Measurements from ENCODE around the gene TENM4. TPM values are rescaled to one million over a fixed set of nuclear protein-coding genes. Genes with fewer than 3 reads are reported as not detected.

Gene TENM4
- total and polyA plus RNA-seq, 2 of the 8 experiments (the other 6 are each of a cell fraction or from before 2014, with no cell fraction given): 3.5 to 7.2 TPM

GRCh38 chr11:79102840-79103239 is 338.0 kb downstream of the TENM4 start:
- H3K4ac ChIP-seq (replicated peaks; ENCODE audit: insufficient read length, low read depth, low read length): no peak overlapping the region
- no peak overlapping the region for H4K91ac ChIP-seq (replicated peaks; ENCODE audit: insufficient read length, low read length)
- H2BK12ac ChIP-seq (ENCODE audit: low read depth, low read length): no peak overlapping the region
- ChIA-PET POLR2A (ENCODE audit: partially characterized antibody) (no interaction called here), CTCF (ENCODE audit: partially characterized antibody) (interaction anchor here (4.8 to 6.6 kb wide), 3 partner anchors 14 to 50 kb away, joined by 37 to 85 read pairs (median 72); no protein-coding TSS in a partner anchor)
- H4K20me1 ChIP-seq (replicated peaks in 1 of 2; ENCODE audit: control insufficient read depth in 1 of 2, insufficient read depth in 2 of 2, low read length in 2 of 2): no peaks in the 10 kb centered on the region
- DNase-seq (ENCODE audit: low read depth in 1 of 2, low spot score in 2 of 2): no peak
- H4K5ac ChIP-seq (ENCODE audit: insufficient read length, low read depth, low read length): no peak overlapping the region
- H2BK5ac ChIP-seq (ENCODE audit: low read depth, low read length): no peak overlapping the region
- no peak overlapping the region for H4K8ac ChIP-seq (ENCODE audit: extremely low read depth, insufficient read depth, low read length)
- no peak overlapping the region for H2BK120ac ChIP-seq (replicated peaks; ENCODE audit: low read depth, low read length)
- no peaks in the 10 kb centered on the region for H3K4me1 ChIP-seq (replicated peaks in 1 of 4; ENCODE audit: control insufficient read depth in 3 of 4, insufficient read depth in 4 of 4, low read length in 3 of 4)
- H2AFZ ChIP-seq (ENCODE audit: low read length): no peak overlapping the region
- H3K4me3 ChIP-seq (ENCODE audit: extremely low read depth in 1 of 4, insufficient read depth in 2 of 4, low read depth in 3 of 4, low read length in 4 of 4): no peak overlapping the region
- H2BK20ac ChIP-seq (ENCODE audit: low read length): no peak overlapping the region
- H3K9me3 ChIP-seq (ENCODE audit: insufficient read depth in 2 of 2, low read depth in 1 of 2, low read length in 1 of 2): no peaks in the 10 kb centered on the region
- no peak overlapping the region for H2BK15ac ChIP-seq (ENCODE audit: low read length)
- H3K27ac ChIP-seq (ENCODE audit: low read depth, low read length): no peak overlapping the region
- no peak overlapping the region for H3K14ac ChIP-seq (ENCODE audit: insufficient read length)
- no peaks in the 10 kb centered on the region; a peak in 1 of 8 replicates for H3K36me3 ChIP-seq (ENCODE audit: control insufficient read depth in 2 of 4, insufficient read depth in 4 of 4, low read length in 3 of 4)
- no peaks in the 10 kb centered on the region for H3K79me2 ChIP-seq (ENCODE audit: control insufficient read depth in 1 of 2, insufficient read depth in 2 of 2, low read length in 2 of 2)
- H3K27me3 ChIP-seq (replicated peaks in 1 of 4; ENCODE audit: control insufficient read depth in 3 of 4, extremely low read depth in 1 of 4, insufficient read depth in 3 of 4, low read length in 3 of 4): no peaks in the 10 kb centered on the region
- no peak overlapping the region for H3K56ac ChIP-seq (replicated peaks; ENCODE audit: insufficient read length, low read depth, low read length)
- H3K9ac ChIP-seq (replicated peaks in 1 of 4; ENCODE audit: extremely low read depth in 1 of 4, low read depth in 3 of 4, low read length in 3 of 4): no peak overlapping the region
- WGBS, 2 experiments (ENCODE audit: extremely low coverage in 1 of 2, insufficient coverage in 1 of 2, insufficient read length in 1 of 2, insufficient replicate concordance in 2 of 2, low coverage in 1 of 2, low lambda C conversion rate in 2 of 2, missing lambda C conversion rate in 1 of 2): 92% methylated on average over 4 of the region's 4 CpGs; no CpG with 5 or more reads in 1 of the 2 experiments
- H3K4me2 ChIP-seq (ENCODE audit: insufficient read depth in 1 of 2, low read depth in 2 of 2, low read length in 2 of 2): no peak overlapping the region
- no peak overlapping the region for H3K23ac ChIP-seq (ENCODE audit: insufficient read length)
- no peak for FAIRE-seq
- no peaks in the 10 kb centered on the region for H3K79me1 ChIP-seq (ENCODE audit: low read depth, low read length)
- no peak overlapping the region; the same call in 1 of the 2 replicates for H2AK5ac ChIP-seq (ENCODE audit: low read depth, low read length)
- no peak overlapping the region for H3K18ac ChIP-seq (ENCODE audit: extremely low read depth, low read length)
- TF ChIP-seq CTBP2 (IDR thresholded peaks at IDR 0.05; ENCODE audit: borderline replicate concordance, insufficient read depth, insufficient read length, low read length) (no peak), GABPA (IDR thresholded peaks at IDR 0.05; ENCODE audit: borderline replicate concordance, insufficient read depth, low read length) (no peak), TAF7 (optimal IDR thresholded peaks at IDR 0.05; ENCODE audit: borderline replicate concordance, low read depth, low read length) (no peak), E2F6 (IDR thresholded peaks at IDR 0.05) (no peak), ZNF274 (IDR thresholded peaks at IDR 0.05; ENCODE audit: borderline replicate concordance, extremely low read depth, low read length) (no peak), CHD2 (IDR thresholded peaks at IDR 0.05; ENCODE audit: low read length) (no peak), RNF2 (IDR thresholded peaks at IDR 0.05; ENCODE audit: borderline replicate concordance, low read depth, low read length, missing control alignments, poor library complexity, severe bottlenecking) (no peak), SRF (IDR thresholded peaks at IDR 0.05; ENCODE audit: low read depth, low read length) (no peak), SP1 (IDR thresholded peaks at IDR 0.05; ENCODE audit: low read depth, low read length) (no peak)
- no peaks in the 10 kb centered on the region for H3K23me2 ChIP-seq (ENCODE audit: low read depth, low read length)
